HG02610 (cell line): ENCODE data around the gene NPB.

Experiments used
- ATAC-seq: cut with Tn5 transposase; IDR thresholded peaks from one replicate; pipeline ENCODE4 v1.9.1; 2021; ENCODE audit warnings: mild to moderate bottlenecking, moderate library complexity; ENCODE audit not compliant: unreplicated experiment

The NPB gene

DNA sequence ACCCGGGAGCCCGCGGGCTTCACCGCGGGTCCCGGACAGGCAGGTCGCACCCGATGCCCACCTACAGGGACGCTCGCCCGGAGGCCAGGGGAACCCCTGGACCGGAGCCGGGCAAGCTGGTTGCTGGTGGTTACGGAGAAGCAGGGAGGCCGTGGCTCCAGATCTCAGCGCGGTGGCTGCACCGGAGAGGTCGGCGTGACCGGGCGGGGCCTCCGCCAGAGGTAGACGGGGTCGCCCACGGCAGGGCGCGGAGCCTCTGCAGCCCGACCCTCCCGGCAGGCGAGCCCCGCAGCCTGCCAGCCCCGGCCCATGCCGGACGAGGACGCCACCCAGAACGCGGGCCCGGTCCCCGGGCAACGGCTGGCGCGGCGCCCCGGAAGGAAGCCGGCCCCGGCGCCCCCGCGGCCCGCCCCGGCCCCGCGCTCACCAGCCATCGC lies 8.8 kb downstream of the NPB start:
- peak; percentile 33 for ATAC-seq

DNA sequence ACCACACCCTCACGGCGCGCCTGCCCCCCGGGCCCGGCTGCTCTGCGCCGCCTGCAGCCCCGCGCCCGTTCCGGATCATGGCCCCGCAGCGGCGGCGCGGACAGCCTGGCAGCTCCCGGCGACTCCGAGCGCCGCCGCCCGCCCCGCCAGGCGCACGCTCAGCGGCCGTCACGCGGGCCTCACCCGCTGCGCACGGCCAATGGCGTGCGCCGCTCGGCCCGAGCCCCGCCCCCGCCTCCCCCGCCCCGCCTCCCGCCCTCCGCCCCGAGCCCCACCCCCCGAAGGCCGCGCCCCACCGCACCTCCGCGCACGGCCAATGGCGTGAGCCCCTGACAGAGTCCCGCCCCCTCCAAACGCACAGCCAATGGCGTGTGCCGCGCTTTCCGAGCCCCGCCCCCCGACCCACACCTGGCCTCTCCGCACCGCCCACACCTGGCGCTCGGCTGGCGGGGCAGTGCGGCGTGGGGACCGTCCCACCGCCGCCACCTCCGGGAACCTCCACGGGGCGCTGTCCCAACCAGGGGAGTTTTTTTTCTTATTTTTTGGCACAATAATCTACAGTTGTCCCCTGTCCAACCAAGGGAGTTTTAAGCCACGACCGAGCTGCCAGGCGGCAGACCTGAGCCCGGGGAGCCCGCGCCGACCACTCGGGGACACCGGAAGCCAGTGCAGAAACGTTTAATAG lies 9.4 kb downstream of the NPB start, which contains the start of gene PCYT2:
Gene PCYT2 (minus strand): TSS at position 123 of the 685 bp plus-strand sequence. CDS start 44 bp downstream, at position 79.
- peak; percentile 68 for ATAC-seq

DNA sequence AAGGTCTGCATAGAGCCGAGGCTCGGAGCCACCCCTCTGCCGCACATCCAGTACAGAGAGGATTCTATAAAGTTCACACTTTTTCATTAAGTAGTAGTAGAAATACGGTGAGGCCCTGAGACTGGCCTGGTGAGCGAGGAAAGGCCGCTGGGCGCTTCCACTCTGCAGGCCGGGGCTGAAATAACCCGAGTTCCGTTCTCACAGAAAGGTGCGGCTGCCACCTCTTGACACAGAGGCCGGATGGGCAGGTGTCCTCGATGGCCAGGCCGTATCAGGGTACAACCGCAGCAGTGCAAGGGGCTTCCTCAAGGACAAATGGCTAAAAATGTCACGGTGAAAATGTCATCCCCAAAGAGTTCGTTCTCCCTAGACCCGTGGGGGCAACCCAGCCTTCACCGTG lies 9.9 kb downstream of the NPB start:
- ATAC-seq = no peak

DNA sequence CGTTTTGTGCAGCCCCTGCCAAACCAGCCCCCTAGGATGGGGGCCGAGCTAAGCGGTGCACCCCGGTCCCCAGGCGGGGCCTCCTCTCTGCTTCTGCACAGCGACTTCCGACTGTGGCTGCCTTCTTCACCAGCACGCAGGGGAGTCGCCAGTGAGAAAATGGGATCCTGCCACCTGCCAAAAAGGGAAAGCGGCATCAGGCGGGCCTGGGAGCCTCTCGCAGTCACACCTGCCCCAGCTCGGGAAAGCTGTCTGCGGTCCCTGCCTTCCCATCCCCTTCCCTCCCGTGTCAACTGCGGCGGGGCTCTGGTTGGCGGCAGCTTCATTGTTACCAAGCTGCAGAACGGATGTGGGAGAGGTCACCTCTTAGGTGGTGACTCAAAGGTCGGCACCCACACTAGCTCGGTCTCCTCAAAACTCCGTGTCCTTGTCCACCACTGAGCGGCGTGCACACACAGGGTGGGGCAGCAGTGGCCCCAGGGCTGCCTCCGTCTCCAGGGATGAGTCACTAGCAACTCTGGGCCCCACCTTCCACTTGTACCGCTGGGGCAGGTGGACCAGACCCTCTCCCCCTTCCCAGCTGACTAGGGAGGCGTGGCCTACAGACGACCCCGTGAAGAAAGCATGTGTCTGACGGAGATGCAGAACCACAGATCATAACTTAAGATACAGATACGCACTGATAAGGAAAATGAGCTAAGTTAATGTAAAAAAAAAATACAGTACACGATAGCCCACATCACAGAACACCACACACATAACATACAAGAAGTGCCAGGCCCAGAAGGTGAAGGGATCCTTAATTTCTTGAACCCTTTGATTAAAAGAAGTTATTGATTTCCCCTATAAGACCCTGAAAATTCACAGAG lies 10.6 kb downstream of the NPB start:
- ATAC-seq = no peak

DNA sequence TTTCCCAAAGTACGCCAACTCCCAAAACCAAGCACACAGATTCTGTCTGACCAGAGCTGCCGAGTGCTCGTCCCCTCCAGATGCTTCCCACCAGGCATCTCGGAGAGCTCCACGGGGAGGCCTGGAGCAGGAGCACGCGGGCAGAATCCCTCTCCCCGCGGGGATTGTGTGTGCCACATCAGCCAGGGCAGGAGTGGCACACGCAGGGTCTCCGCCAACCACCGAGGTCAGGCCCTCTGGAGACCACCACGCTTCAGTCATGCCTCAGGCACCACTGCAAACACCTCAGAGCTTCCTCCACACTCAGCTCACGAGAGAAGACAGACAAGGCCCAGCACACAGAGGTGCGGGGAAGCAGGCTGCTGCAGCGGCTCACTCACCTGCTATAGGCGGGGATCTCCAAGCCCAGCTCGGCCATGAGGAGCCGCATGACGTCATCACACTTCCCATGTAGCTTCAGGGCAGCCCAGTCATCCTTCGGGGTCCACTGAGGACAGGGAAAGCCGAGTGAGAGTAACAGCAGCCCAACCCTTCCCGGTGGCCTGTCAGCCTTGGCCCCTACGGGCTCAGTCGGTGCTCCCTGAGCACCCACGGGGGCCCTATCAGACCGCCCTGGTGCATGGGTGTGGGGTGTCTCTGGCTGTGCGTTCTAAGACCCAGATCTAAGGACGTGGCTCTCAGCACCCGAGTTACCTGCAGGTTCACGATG lies 11.5 kb downstream of the NPB start:
- no peak for ATAC-seq

DNA sequence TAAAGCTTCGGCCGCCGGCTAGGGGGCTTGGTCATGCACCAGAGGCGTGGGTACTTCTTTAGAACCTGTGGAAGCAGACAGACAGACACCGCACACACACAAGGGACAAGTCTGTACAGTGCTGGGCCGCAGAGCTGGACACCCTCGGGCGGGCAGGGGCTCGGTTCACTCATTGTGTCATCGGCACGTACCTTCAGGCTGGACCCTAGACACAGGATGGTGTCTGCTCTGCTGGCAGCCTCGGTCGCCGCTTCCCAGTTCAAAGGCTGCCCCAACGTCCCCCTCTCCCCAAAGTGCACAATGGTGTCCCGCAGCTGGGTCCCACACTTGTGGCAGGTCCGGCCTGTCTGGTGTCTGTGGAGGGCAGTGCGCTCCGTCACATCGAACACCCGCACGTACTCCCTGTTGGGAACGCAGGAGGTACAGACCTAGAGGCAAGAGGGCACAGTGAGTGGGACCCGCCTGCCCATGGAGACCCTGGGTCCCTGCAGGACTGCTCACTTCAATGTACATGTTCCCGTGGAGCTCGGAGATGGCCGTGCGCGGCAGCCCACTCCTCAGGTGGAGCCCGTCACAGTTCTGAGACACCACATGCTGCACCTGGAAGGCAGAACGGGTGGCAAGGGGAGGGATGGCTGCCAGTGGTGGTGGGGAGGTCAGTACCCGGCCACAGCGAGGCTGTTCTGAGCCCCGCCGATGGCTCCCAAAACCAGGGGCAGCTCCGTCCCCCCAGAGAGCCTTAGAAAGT lies 12.2 kb downstream of the NPB start:
- no peak for ATAC-seq

DNA sequence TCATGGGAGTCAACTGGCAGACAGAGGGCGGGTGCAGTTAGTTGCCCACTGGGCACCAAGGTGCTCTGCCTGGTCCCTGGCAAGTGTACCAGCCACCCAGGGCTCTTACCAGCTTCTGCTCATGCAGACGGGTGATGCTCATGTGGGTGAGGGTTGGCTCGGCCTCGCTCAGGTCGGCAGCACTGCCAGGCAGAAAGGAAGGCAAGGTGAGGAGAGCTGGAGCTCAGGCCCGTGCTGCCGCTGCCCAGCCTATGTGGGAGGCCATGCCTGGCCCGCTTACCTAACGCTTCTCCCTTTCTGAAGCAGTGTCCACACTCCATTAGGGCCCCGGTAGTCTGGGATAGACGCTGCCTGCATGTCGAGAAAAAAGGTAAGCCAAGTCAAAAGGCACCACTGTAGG lies 13.3 kb downstream of the NPB start:
- ATAC-seq = no peak

DNA sequence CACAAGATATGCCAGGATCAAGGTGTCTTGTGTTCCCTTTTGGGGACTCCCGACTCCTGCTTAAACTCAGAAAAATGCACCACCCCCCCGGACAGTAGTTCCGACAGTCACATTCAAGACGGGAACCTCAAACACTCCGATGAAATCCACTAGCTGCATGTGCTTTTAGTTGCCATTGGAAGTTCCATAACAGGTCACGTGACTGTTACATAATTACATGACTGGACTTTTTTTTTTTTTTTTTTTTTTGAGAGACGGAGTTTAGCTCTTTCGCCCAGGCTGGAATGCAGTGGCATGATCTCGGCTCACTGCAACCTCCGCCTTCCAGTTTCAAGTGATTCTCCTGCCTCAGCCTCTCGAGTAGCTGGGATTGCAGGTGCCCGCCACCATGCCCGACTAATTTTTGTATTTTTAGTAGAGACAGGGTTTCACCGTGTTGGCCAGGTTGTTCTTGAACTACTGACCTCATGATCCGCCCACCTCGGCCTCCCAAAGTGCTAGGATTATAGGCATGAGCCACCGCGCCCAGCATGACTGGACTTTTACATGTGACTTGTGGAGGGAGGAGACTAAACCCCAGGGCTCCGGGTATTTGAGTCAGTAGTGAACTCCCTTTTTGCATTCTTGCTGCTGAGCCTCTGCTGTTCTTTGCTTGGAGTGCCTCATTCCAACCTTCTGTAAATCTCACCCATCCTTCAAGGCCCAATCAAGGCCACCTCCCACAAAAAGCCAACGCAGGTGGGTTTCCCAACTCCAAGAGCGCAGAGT lies 14.4 kb downstream of the NPB start:
- no peak for ATAC-seq

DNA sequence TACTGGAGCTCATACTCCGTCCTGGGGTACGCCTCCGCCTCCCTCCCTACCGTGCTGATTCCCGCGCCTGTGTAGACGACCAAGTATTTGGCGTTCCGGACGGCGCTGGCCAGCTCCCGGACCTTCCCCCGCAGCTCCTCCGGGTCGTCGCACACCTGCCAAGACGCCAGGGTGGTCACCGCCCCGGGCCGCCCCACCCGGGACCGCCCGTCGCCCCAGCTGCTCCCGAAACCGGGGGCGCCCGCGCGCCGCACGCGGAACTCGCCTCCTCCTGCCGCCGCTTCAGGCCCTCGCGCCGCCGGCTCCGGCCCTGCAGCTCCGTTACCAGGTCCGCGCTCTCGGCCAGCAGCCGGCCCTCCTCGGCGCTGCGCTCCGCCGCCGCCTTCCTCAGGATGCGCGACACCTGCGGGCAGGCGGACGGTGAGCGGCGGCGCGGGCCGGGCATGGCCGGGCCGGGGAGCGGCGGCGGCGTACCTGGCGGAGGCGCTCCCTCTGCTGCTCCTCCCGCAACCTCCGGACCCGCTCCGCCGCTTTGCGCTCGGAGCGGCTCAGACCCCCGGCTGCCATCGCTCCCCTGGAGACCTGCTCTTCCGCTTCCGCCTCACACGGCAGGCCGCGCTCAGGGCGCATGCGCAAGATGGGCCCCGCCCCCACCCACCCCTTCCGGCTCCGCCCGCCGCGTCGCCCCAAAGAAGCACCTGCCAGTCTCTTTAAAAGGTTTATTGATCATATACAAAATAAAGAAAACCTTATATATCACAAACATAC lies 15.7 kb downstream of the NPB start, which contains the start of gene SIRT7:
Gene SIRT7 (minus strand): TSS at position 612 of the 768 bp plus-strand sequence. CDS start 45 bp downstream, at position 567.
- ATAC-seq = peak; percentile 51

DNA sequence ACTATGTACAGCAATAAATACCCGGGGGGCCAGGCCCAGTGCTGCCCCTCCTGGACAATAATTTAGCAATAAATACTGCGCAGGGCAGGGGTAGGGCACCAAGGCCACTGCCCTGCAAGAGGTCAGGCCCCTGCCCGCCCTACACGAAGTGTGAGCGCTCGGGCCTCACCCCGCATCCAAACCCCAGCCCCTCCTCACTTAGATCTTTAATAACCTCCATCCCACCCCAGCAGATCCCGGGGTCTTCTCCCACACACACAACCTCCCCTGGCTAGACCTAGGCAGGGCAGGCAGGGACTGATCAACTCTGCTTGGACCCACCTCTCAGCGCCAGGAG lies 16.3 kb downstream of the NPB start:
- peak; percentile 10 for ATAC-seq

DNA sequence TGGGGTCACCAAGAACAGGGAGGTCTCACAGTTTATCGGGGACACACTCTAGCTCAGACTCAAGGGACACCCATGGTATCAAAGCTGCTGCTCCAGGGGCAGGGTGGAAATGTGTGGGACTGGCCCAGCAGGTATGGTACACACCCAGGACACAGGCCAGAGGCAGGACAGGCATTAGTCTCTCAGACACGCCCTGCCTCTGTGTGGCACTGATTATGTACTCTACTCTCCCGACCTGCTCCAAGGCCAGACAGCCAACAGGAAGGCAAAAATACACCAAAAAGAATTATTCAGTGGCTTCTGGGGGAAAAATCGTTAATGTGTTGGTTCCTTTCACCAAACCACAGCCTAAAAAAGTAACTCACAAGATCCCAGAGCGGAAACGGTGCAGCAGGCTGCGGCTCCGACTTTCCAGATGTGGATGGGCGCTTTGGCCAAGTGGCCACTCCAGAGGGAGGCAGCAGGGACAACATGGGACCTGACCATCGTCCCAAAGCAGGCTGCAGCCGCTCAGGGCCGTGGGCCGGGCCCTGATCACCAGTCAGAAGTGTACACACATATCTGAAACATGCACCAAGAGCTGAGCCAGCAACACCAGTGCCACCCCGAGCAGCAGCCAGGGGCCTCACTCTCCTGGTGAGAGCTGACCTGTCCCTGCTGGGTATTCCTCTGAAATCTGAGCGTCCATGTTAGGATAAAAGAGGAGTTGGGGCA lies 17.0 kb downstream of the NPB start:
- no peak for ATAC-seq

DNA sequence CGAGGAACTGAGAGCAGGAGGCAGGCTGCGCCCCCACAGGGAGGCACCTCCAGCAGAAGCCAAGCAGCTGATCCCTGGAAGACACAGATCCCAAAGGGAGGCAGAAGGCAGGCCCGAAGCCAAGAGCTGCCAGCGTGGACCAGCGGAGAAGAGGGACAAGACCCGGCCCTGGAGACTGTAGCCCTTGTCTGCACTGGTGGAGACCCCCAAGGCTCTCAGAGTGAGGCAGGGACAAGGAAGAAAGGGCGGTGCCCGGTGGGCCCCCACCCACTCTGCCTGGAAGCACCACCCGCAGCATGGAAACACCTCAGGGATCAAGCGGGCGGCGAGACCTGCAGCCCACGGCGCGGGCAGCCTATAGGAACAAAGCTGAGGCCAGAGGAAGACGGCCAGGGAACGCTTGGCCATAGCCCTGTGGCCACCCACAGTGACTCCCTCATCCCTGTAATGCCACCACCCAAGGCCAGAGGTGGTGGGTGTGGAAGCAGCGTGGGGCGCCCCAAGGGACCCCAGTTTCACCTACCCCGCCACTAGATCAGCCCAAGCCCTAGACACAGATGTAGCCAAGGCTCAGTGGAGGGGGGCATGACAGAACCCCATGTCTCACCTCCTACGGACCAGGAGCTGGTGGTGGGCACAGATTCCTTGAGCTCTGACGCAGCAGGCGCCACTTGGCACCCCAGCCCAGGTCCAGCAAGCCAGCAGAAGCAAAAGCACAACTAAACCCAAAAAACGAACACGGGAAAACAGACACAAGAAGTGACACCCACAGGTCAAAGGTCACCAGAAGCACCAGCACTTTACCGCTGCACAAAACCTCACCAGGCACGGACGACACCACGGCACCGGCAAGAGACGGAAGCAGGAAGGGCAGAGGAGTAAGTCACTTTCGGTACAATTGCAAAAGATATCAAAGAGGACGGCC lies 18.8 kb downstream of the NPB start:
- ATAC-seq = no peak

DNA sequence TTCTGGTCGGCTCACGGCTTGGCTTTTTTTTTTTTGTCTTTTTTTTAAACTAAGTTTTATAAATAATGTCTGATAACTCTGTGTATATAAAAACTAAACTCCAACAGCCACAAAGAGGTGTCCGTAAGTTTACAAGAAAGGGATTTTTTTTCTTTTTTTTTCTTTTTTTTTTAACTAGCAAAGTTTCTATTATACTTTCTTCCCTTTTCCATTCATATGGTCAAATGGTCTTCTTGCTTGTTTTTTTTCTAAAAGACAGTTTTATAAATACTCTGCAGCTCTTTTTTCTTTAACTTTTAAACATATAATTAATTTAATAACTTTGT lies 19.5 kb downstream of the NPB start:
- ATAC-seq = no peak

DNA sequence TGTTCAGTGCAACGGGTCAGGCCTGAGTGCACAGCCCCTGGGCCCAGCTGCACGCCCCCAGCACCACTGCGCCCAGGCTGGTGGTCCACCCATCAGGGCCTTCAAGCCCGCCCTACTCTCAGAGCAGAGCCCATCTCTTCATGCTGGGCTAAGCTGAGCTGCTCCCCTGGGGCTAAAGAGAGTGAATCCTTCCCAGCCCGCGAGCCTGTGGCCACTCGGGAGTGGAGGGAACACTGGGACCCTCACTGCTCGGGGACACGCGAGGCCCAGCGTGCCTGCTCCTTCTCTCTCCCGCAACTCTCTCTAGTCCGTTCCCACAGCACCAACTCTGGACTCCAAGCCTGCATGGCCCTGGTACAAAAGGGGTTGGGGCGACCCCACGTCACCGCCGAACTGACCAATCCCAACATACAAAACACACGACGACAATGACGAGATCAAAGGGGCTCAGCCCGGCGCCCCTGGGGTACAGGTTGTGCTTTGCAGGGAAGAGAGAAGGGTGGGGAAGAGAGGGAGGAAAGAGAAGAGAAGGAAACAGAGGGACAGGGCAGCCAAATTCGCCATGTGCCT lies 20.0 kb downstream of the NPB start:
- no peak for ATAC-seq

DNA sequence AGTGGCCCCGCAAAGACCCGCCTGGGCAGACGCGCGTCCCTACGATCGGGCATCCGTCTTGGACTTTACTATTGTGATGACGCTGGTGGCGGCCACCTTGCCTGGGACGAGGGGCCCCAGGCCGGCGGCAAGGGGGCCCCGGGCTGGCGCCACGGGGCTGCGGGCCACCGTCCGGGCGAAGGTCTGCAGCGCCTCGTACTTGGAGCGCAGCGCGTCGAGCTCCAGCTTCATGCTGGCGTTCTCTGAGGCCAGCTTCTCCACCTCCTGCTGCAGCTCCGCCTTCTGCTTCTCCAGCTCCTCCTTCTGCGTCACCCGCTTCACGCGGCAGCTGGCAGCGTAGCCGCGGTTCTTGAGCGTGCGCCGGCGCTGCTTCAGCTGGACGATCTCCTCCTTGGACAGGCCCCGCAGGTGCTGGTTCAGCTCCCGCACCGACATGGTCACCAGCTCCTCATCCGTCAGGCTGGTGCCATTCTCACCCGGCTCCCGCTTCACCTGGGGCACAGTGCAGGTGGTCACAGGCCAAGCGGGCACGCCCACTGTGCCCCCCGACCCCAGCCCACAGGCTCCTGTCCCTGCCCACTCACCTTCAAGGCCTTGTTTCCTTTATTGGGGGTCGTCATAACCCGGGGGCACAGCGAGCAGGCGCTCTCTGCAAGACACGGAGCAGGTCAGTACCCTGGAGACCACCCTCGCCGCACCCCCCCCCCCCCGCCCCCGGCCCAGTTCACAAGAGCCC lies 20.7 kb downstream of the NPB start:
- ATAC-seq = no peak

DNA sequence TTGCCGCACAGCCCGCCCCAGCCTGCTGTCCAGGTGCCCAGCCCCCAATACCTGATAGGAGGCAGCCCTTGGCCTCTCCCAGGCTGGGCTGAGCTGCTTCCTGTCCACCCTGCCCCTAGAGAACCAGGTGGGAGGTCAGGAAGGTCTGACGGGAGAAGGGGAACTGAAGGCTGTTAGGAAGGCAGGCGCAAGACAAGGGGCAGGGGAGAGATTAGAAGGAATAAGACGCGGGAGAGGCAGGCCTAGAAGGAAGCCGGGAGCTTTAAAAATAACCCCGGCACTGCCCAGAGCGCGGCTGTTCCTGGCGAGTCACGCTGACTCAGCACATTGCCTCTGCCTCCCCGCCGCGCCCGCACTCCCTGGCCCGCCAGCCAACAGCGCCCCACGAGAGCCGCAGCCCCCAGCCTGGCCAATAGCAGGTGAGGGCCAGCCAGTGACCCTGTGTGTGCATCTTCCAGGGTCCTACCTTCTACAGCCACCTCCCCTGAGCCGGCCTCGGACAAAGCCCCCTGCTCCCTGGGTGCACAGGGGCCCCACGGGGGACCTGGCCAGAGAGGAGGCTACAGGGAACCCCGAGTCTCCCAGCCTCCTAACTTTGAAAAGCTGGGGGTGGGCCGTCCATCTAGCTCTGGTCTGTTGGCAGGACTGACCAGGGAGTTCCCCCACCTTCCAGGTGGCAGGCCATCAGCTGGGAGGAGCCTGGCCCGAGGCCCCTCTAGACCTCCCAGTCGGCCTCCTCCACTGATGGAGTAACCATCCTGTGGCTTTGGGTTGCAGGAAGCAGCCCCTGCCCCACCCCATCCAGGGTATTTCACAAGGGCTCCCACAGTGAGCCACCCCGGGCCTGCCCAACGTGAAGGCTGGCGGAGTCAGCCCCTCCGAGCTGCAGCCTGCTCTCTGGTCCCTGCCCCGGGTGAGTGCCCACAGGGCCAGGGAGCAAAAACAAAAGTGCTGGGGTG lies 21.5 kb downstream of the NPB start:
- ATAC-seq = no peak
